GF-D8 (cell line): ENCODE measurements around the gene EGFL7.
"Not testable (repeated sequence)": the region's sequence is repeated elsewhere in the genome, so short reads cannot be mapped to it uniquely, and the experiment has no call there.

ENCODE experiments used
- DNase-seq: peaks from one replicate; lab custom pipeline; 2025; lab: John Stamatoyannopoulos, UW

EGFL7 gene

DNA sequence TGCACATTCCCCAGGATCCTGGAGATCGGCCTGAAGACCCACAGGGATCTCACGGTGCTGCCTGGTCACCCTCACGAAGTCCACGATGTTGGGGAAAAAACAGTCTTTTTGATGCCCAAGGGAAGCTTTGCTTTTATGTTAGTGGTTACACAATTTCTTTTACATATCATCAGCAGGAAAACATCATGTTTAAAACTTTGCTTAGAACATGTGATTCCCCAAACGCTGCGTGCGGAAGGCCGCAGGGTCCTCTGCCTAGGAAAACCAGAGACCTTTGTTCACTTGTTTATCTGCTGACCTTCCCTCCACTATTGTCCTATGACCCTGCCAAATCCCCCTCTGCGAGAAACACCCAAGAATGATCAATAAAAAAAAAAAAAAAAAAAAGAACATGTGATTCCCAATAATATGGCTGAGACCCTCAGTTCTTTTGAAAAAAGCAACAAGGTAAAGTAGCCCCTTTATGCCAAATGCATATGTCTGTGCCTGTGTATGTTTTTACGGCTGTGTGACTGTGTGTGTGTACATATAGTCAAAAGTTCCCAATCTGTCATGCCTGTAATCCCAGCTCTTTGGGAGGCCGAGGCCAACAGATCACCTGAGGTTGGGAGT is 36.0 kb downstream of the EGFL7 start:
- no peak for DNase-seq

DNA sequence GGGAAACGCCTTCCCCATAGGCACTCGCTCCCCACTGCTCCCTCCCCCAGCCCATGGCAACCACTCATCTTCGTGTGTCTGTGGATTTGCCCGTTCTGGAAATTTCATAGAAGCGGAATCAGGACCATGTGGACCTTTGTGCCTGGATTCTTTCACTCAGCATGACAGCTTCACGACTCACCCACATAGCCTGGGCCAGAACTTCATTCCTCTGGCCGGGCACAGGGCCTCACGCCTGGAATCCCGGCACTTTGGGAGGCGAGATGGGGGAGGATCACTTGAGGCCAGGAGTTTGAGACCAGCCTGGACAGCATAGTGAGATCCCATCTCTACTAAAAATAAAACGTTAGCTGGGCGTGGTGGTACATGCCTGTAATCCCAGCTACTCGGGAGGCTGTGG is 37.6 kb downstream of the EGFL7 start:
- no peak for DNase-seq

DNA sequence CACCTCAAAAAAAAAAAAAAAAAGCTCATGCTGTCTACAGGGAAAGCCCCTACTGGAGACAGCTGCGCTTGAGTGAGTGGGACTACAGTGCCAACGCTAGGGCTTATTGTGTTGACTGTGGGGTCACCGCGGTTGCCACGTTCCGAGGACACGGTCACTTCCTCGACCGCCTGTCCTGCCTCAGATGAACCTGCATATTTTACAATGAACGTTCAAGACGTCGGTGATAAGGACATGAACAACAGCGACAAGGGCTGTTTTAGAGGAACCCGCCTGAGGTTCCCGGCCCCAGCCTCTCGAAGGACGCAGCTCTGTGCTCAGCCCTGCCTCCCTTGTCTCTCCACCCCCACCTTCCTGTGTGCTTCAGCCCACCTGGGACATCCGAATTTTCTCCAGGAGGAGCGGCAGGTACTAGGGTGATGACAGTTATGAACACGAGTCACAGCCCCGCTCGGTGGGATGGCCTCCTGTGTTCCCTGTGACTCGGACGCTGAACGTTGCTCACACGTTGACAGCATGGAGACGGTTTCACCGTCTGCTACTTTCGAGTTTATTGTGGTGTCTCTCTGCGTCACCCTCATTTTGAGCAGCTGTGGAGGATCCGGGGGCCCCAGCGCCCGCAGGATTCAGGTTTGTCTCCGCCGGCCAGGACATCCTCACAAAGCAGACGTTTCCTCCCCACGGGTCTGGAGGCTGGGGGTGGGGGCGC is 38.4 kb downstream of the EGFL7 start:
- DNase-seq = no peak

- DNase-seq = no peak
Measured at GRCh38 chr9:136701668-136702053, 38.9 kb downstream of the EGFL7 start.

DNA sequence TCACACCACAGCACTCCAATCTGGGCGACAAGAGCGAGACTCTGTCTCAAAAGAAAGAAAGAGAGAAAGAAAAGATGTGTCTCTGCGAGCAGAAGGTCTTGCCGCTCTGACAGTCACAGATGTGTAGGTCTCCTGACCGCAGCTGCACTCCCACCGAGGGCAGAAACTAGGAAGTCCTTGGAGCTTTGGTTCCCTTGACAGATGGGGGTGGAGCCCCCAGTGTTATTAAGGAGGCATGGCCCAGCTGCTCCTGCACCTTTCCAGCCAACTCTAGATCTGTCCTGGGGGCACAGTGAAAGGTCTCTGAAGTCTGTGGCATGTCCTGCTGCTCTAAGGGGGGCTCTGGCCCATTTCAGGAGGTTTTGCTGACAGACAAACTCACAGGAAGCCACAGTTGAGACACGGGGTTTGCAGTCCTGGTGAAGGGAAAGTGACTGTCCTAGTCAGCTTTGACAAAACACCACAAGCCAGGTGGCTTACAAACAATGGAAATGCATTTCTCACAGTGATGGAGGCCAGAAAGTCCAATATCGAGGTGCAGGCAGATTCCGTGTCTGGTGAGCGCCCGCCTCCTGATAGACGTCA is 40.7 kb downstream of the EGFL7 start:
- peak; percentile 53 for DNase-seq

- DNase-seq = not testable (repeated sequence)
Measured at GRCh38 chr9:136704741-136705140, 42.0 kb downstream of the EGFL7 start.

GRCh38 chr9:136705564-136705963 is 42.8 kb downstream of the EGFL7 start:
- DNase-seq = no peak

- no peak for DNase-seq
Measured at GRCh38 chr9:136707011-136707410, 44.3 kb downstream of the EGFL7 start.

GRCh38 chr9:136707849-136708517 is 45.3 kb downstream of the EGFL7 start:
- no peak for DNase-seq

GRCh38 chr9:136709454-136710109 is 46.9 kb downstream of the EGFL7 start:
- DNase-seq = no peak

GRCh38 chr9:136710543-136710942 is 47.8 kb downstream of the EGFL7 start:
- no peak for DNase-seq

GRCh38 chr9:136711219-136711648 is 48.5 kb downstream of the EGFL7 start:
- DNase-seq = not testable (repeated sequence)

- no peak for DNase-seq
Measured at GRCh38 chr9:136711751-136712689, 49.3 kb downstream of the EGFL7 start, which contains the start of gene DIPK1B. TSS of gene DIPK1B (plus strand) at chr9:136712572. CDS start at chr9:136712666, 94 bp downstream.

GRCh38 chr9:136712690-136713544 is 50.2 kb downstream of the EGFL7 start:
- no peak for DNase-seq

- DNase-seq = no peak
Measured at GRCh38 chr9:136713550-136713949, 50.8 kb downstream of the EGFL7 start.

DNA sequence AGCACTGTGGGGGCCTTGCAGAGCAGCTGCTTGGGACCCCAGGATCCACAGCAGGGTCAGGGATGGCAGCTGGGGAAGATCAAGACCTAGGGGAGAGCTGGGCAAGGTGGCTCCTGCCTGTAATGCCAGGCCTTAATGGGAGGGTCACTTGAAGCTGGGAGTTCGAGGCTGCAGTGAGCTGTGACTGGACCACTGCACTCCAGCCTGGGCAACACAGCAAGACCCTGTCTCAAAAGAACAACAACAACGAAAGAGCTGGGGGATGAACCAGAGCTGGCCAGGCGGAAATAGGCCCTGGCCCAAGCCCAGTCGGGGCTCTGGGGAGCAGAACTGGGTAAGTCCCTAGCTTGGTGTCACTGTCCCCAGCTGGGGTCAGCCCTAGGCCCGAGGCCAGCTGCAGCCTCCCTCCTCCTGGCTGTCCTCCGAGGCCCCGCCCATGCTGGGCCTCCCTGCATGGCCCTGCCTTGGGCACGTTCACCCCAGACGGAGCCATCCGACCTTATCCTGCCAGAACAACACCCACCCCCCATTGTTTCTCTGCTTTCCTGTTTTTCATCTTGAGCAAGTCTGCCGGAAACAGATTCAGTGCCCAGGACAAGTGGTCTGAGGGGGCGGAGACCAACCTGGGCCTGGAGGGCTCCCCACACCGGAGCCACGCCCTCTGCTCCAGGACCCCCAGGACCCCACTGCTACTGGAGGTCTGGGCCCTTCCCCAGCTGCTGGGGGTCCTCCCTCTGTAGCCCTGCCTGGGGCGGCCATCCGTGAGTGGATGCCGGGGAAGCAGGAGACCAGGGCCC is 51.6 kb downstream of the EGFL7 start:
- no peak for DNase-seq

DNA sequence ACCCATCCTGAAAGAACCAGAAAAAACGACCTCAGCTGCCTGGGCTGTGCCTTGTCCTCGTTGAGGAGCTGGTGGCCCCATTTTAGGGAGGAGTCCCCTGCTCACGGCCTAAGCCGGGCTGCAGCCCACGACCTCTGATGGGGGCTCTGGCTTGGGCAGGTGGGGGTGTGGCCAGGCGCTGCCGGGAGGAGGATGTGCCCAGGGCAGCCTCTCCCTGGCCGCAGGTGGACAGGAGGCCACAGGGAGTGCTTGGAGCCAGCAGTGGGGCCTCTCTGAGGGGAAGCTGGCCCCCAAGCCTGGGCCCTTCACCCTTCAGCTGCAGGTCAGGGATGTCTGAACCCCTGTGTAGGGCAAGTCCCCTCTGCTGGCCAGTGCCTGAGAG is 52.2 kb downstream of the EGFL7 start:
- no peak for DNase-seq

GRCh38 chr9:136717399-136717798 is 54.7 kb downstream of the EGFL7 start:
- no peak for DNase-seq
